T-helper 1 cell (primary cell): Measurements from ENCODE around the gene LIPG.
"Not testable (repeated sequence)": the region's sequence is repeated elsewhere in the genome, so short reads cannot be mapped to it uniquely, and the experiment has no call there.

Experiments used
- DNase-seq, 5 donors: peaks; one replicate each; pipeline ENCODE4 v3.0.0-alpha.2; 2012 to 2020

The LIPG gene

DNA sequence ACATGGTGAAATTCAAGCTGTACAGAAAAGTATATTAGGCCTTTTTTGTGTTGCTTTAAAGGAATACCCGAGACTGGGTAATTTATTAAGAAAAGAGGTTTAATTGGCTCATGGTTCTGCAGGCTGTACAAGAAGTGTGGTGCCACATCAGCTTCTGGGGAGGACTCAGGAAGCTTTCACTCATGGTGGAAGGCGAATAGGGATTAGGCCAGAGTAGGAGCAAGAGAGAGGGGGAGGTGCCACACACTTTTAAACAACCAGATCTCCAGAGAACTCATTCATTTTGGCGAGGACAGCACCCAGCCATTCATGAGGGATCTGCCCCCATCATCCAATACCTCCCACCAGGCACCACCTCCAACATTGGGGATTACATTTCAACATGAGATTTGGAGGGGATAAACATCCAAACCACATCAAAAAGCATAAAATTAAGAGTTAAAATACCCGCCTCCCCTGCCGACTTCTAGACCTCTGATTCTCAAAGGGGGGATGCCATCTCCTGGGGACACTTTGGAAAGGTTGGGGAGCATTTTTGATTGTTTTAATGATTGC is 15.1 kb upstream of the LIPG start:
- no peak for DNase-seq

DNA sequence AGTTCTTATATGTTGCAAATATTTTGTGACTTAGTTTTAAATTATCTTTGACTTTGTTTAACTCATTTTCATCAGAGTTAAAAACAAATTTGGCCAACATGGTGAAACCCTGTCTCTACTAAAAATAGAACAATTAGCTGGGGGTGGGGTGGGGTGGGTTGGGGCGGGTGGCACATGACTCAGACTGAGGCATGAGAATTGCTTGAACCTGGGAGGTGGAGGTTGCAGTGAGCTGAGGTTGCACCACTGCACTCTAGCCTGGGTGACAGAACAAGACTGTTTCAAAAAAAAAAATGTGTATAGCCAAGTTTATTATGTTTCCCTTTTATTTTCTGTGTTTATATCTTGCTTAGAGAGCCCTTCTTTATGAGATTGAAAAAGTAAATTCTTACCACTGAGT is 14.2 kb upstream of the LIPG start:
- no peak for DNase-seq

DNA sequence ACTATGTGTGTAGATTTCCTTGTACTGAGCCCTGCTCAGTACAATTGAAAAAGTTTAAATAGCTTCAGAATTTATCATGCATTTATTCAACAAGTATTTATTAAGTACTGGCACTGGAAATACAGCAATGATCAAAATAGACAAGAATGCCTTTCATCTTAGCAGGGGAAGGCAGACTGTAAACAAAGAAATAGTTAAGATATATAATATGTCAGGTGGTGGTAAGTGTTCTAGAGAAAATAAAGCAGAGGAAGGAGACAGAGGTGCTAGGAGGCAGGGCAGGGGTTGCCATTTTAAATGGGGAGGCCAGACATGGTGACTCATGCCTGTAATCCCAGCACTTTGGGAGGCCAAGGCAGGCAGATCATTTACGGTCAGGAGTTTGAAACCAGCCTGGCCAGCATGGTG is 13.6 kb upstream of the LIPG start:
- no peak for DNase-seq

DNA sequence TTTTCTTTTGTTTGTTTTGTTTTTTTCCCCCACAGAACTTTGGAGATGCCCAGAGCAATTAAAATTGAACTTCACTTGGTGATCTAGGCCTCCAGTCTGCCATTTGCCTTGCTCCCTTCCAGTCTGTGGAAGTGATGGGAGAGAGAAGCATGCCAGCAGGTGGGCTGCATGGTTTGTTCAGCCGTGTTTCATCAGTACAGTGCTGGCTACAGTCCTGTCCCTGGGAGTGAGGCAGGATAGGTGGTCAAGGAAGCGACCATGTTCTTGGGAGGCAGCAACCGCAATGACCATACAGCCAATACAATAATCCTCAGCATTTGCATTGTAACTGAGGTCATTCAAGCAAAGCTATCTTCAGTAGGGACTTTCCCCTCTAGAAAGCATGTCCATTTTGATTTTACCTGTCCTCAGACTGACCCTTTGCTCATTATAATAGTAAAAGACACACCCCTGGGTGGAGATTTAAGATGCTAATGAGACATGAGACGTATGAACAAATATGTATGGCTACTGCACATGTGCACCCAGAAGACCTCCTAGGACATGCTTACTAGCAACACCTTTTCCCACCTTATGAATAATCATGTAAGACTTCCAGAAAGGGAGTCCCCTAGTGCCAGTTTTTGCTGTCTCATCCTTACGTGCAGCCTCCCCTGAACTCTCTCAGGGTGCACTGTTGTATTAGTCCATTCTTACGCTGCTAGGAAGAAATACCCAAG is 11.1 kb upstream of the LIPG start:
- no peak for DNase-seq

DNA sequence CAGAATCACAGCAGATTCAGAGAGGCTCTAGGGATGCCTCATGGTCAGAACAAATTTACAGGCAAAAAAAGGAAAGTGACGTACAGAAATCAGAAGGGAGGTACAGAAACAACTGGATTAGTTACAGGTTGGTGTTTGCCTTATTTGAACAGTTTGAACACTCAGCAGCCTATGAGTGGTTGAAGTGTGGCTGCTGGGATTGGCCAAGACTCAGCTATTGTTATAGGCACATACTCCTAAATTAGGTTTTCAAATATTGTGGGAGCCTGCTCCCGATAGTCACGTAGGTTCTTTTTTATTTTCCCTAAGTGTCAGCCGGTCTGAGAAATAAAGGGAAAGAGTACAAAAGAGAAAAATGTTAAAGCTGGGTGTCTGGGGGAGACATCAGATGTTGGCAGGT is 8.9 kb upstream of the LIPG start:
- DNase-seq, result no peak

DNA sequence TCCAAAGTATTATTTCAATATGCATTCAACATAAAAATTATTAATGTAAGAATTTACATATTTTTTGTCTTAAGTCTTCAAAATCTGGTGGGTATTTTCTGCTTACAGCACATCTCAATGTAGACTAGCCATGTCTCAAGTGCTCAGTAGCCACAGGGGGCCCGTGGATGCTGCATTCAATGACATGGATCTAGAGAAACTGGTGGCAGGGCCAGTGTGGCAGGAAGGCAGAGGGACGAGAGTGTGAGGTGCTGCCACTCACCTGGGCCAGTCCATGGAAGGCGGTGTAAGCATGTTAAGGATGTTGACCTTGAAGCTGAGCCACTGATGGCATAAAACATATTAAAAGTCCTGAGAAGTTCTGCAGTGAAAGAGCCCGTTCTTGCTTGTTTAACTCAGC is 6.2 kb upstream of the LIPG start:
- DNase-seq, result no peak

DNA sequence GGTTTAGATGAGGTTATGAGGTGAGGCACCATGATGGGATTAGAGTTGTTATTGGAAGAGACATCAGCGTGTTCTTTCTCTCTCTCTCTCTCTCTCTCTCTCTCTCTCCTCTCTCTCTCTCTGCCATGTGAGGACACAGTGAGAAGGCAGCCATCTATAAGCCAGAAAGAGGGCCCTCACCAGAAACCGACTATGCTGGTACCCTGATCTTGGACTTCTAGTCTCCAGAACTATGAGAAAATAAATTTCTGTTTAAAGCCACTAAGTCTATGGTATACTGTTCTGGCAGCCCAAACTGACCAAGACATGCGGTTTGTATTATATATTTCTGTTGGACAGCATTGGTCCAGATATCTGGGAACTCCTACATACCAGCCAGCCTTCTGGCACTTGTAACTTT is 3.5 kb upstream of the LIPG start:
- DNase-seq, result no peak

DNA sequence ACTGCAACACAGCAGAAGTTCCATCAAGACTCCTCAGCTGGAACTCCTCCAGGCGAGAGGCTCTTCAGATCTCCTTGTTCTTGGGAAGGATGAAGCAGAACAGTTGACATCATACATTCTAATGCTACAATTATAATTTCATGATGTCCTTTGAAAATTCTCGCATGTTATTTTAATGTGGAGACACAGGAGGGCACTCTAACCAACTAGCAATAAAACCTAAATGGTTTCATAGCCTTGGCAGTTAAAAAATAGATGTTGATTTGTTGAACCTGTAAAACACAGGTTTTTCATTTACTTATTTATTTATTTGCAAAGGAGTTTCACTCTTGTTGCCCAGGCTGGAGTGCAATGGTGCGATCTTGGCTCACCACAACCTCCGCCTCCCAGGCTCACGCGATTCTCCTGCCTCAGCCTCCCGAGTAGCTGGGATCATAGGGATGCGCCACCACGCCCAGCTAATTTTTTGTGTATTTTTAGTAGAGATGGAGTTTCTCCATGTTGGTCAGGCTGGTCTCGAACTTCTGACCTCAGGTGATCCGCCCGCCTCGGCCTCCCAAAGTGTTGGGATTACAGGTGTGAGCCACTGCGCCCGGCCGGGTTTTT is 2.4 kb upstream of the LIPG start:
- DNase-seq, result not testable (repeated sequence)

DNA sequence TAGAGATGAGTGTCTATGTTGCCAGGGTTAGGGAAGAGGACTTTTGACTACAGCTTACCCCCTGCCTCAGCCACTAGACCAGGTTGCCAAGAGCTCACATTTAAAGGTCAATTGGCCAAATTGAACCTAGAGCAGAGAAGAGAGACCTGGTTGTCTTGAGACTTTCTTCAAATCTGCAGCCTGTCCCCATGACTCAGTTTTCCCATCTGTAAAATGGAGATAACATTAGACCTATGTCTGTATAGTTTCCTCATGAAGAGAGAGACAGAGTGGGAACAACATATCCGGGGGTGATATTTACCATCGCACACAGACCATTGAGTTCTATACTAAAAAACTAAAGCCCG is 1.6 kb upstream of the LIPG start:
- DNase-seq, result no peak

DNA sequence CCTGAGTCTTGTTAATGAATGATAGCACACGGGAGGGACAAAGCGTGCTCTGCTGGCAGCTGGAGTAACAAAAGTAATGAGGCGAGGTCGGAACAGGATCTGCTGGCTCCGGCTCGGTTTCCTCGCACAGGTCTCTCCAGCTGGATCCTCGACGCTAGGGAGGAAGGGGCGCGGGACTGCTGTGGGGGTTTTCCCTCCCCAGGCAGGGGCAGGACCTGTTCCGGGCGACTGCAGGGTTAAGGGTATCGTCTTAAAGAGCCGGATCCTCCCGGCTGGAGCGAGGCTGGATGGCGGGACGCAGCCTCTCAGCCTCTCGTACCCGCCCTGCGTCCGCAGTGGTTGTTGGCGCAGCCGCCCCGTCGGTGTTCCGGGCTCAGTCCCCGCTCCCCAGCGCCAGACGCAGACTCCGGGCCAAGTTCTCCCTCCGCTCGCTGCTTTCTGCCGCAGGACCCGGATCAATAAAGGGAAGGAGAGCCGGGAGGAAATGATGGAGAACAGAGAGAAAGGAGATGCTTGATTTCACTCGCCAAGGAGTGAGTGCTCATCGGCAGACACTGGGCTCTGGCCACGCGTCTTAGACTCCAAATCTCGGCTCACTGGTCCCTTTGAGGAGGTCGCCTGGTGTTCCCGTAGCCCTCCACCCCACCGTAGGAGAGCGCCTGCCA is 1.1 kb upstream of the LIPG start:
- DNase-seq, result no peak

DNA sequence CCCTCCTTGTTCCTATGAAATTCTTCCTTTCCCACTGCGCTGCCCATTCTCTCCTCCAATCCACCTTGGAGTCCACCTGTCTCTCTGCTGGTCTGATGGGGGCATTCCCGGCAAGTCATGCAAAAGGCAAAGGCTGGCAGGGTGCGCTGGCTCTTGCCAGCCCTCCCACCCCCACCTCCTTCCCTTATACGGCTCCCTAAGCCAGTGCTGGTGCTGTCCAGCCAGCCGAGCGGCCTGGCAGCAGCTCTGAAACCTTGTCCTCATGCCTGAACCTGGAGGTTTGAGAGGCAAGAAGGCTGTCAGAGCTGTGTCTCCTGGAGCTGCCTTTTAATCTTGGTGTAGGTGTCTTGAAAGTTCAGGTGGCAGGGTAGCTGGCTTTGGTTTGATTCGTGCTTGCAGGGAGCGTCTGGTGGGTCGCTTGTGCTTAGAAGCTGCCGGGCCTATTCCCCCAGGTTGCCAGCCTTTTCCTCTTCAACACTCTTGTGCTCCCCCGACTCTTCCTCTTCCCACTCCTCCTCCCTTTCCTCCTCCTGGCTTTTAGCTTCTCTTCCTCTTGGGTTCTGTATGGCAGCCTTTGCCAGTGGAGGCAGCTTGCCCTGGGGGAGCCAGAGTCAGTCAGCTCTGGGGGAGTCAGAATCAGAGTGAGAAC is 748 bp downstream of the LIPG start:
- DNase-seq, result no peak

DNA sequence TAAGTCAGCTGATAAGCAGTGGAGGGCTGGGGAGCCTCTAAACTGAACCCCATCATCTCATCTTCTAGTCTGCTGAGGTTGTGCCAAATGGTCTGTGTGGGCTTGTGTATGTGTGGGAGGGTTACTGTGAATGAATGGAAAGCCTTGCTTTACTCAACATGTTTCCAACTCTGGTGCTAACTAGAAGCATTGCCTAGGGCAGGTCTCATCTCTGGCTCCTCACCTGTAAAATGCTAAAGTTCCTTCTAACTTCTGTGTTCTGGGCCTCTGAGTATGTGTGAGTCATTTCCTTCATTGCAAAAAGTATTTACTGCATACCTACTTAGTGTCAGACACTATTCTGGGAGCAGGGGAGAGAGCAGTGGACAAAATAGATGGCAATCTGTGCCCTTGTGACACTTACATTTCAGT is 1.3 kb downstream of the LIPG start:
- no peak for DNase-seq

DNA sequence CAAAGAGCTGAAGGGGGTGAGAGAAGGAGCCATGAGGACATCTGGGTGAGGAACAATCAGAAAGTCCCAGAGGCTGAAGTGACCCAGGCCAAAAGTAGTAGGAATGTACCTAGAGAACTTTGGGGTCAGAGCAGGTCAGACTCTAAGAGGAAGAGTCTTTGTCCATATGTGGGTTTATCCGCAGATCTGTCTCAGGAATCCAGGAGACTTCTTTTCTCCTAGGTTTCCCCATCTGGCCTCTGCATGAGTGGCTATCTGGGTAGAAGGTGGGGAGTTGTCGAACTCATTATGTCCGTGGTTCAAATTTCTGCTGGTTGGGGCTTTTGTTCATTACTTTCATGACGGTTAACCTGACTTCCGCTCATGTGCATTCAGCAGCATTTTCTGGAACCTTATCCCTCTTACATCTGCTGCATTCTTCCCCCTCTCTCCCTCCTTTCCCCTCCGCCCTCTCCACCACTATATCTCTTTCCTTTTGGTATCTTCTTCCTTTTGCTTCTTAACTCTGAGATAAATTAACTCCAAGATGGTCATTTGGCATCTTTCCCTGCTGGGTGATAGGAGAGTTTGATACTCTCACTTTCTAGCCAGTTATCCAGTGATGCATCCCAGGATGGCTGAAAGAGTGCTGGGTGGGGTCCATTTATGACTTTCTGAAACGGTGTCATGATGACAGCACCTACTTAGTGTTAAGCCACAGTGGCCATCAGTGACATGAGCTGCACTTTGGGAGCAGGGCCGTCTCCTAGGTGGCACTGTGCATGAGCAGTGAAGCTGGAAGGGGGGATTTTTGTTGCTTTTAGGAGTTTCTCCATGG is 2.1 kb downstream of the LIPG start:
- DNase-seq, result no peak

DNA sequence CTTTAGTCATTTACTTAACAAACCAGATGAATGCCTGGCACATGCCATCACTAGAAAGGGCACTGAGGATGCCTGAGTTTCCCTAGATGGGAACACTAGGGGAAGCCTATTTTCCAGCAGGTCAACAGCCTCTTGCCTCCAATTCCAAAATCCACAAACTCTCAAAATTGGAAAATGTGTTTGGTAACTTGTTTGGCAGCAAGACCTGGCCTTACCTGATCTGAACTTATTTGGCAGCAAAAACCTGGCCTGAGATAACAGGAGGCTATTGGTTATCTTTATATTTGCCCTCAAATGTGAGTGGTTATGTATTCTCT is 2.6 kb downstream of the LIPG start:
- no peak for DNase-seq

DNA sequence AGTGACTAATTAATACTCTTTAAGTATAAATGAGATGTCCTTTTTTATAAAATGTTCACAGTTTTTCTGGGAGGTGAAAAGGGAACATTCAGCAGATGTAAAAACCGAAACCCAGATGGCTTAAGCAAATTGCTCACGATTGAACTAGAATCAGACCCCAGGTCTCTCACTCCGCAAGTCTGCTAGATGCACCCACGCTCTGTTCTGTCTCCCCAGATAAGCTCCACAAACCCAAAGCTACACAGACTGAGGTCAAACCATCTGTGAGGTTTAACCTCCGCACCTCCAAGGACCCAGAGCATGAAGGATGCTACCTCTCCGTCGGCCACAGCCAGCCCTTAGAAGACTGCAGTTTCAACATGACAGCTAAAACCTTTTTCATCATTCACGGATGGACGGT is 3.2 kb downstream of the LIPG start:
- DNase-seq, result no peak

DNA sequence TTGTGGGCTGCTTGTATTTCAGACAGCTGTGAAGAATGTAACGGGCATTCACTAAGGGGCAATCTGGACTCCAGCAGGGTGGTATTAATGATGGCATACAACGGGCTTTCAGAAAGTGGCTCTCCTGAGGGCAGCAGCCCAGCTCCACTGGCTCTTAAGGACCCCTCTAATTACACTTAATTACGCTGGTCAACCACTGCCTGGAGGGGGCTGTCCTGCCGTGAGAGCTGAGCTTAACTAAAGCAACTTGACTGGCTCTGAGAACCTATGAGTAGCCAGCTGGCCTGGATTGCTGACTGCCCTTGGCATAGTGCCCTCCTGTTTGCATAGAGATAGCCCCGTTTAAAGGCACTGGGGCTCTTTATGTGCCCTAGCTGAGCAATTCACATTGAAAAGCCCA is 3.8 kb downstream of the LIPG start:
- no peak for DNase-seq

DNA sequence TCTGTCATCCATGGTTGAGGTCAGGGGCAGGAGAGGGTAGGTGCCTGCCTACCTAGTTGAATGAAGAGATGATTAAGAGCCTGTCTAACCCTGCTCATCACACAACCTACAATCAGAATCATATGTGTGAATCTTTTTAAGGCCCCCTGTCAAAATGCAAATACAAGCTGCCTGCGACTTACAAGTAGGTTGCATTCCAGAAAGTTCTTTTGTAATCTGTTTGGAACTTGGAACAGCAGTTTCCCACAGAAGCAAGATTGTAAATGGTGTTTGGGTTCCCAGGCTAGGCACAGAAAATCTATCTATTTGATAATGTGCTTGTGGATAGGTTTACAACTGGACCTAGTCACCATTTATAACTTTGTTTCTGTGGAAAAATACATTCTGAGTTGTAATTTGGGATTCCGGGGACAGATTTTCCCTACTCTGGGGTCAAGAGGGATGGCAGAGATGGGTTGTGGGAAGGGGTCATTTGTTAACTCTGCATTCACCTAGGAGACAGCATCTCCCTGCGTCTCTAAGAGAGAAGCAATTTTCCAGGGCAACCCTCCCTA is 4.4 kb downstream of the LIPG start:
- DNase-seq, result no peak

DNA sequence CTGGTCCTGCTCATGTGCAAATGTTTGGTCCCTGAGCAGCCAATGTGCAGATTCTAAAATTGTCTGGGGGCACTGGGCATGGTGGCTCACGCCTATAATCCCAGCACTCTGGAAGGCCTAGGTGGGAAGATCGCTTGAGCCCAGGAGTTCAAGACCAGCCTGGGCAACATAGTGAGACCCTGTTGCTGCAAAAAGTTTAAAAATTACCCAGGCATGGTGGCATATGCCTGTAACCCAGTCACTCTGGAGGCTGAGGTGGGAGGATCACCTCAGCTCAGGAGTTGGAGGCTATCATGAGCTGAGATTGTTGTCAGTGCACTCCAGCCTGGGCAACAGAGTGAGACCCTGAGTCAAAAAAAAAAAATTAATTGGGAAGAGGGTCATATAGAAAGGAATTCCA is 5.1 kb downstream of the LIPG start:
- DNase-seq, result no peak

DNA sequence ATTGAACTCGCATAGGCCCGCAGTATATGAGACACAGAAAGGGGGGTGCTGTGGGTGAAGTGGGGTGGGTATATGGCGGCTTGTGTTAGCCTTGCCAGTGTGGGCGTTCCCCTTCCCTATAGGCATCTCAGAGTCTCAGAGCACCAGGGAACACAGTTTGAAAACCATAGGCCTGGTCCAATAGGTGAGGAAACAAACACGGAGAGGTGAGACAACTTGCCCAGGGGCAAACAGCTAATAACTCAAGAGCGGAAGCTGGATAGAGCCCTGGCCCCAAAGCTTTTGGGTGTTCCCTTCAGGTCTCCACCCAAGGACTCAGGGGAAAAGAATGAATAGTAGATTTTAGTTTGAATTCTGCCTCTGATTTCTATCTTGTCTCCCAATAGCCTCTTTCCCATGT is 7.9 kb downstream of the LIPG start:
- DNase-seq, result no peak

DNA sequence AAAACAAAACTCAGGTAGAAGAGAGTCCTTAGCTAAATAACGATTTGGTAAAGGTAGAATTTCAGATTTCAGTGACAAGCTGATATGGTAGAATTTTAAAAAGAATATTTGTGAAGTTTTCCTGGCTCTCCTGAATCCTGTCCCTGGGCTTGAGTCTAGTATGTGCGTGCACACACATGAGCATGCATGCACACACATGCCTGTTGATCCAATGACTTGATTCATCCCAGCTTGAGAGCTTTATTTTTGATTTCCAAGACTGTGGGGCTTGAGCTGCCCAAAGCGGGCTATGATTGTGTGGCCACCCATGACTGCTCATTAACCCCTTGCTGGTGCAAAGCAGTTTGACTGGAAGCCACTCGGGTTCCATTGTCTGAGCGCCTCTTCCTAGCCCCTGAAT is 9.0 kb downstream of the LIPG start:
- DNase-seq, result no peak

DNA sequence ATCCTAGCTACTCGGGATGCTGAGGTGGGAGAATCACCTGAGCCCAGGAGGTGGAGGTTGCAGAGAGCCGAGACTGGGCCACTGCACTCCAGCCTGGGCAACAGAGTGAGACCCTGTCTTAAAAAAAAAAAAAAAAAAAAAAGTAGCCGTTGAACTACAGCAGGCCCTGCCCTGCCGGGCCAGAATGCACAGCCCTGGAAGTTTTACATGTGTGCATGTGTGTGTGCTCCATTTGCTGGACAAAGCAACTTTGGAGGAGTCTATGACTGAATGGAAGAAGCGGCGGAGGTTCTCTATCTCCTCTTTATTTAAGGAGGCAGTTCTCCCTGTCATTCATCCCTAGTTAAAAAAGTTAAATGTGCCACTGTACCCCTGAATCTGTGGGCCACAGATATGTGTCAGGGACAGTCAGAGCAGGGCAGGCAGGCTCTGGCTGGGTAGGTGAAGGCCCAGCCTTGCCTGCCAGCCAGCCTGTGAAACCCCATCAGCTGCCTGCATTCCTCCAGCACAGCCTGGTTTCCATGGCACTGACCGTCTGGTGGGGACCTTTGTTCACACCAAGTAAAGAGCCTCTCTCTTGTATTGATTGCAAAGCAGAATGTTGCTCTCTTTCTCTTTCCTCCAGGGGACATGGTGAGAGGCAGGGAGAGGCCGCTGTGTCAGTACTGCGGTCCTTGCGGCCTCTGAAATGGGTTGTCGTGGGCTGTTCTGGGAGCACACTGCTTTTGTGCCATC is 10.9 kb downstream of the LIPG start:
- DNase-seq, result no peak

DNA sequence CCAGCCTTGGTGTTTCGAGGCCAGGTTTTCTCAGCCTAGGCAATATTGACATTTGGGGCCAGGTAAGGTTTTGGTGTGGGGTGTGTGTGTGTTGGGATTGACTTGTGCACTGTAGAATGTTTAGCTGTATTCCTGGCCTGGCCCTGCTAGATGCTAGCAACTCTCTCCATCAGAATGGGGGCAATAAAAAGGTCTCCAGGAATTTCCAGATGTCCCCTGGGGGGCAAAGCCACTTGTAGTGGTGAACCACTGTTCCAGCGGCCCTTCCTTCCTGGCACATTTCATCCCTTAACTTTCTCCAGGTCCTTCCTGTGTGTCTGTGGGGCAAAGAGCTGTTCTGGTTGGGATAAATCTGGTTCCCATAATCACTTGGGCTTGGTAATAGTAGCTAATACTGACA is 12.0 kb downstream of the LIPG start:
- DNase-seq, result no peak
